Breast epithelium (tissue), 3 donors: Measurements from ENCODE around the gene PPEF1.

Source experiments
- CTCF ChIP-seq, 3 donors: fragments of 450-650 bp; IDR thresholded peaks; one replicate each; pipeline ENCODE4 v1.5.1; 2016 to 2017; ENCODE audit warnings: antibody characterized with exemption in 3 of 3, mild to moderate bottlenecking in 3 of 3, moderate library complexity in 3 of 3
- POLR2A ChIP-seq: fragments of 450-650 bp; IDR thresholded peaks from one replicate; pipeline ENCODE4 v1.6.1; 2016; ENCODE audit warnings: antibody characterized with exemption, mild to moderate bottlenecking, moderate library complexity

DNA sequence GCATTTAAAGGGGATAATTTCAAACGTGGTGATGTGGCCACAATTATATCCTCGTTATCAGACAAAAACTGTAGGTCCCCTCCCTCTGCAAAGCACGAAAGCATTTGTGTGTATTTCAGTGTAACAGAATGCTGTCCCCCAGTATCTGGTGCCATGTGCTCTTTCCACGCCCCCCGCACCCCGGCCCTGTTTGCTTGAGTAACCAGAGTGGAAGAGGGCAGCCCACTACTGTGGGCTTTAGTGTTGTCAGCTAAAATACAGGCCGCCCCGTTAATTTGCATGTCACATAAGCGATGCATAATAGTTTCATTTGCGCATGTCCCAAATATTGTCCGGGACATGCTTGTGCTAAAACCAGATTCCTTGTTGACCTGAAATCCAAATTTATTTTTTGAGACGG, 166.4 kb downstream of the PPEF1 start:
- TF ChIP-seq CTCF (IDR thresholded peaks at IDR 0.05) (no peak), POLR2A (no peak)
